ENCODE measurements around the gene HEATR5B. TPM values are rescaled to one million over a fixed set of nuclear protein-coding genes. Genes with fewer than 3 reads are reported as not detected.

Gene HEATR5B
- total and polyA plus RNA-seq, 2 of the 4 experiments (the other 2 are of a cell fraction) = 8.3 to 17.9 TPM

- intact Hi-C loops (cut with micrococcal nuclease) = no loop called here
- ATAC-seq (ENCODE audit: low read depth) = no peak
- Histone ChIP-seq H2BK120ac (ENCODE audit: low read depth, low read length) (no peak overlapping the region), H3K14ac (replicated peaks; ENCODE audit: low read depth, low read length) (no peak overlapping the region), H3K79me1 (ENCODE audit: low read depth in 1 of 2, low read length in 2 of 2) (peaks cover 15 to 55% of the 10 kb centered on the region in 2 experiments), H3K4ac (ENCODE audit: low read depth, low read length) (no peak overlapping the region), H3K36me3 (ENCODE audit: control insufficient read depth, insufficient read depth, low read length) (peaks cover 7% of the 10 kb centered on the region), H2BK5ac (ENCODE audit: low read depth, low read length, poor library complexity, severe bottlenecking) (no peak overlapping the region), H4K5ac (ENCODE audit: low read depth, low read length) (no peak overlapping the region), H2BK15ac (ENCODE audit: low read depth, low read length) (no peak overlapping the region), H3K9me3 (ENCODE audit: control insufficient read depth, insufficient read depth, low read length) (no peaks in the 10 kb centered on the region), H2AK5ac (ENCODE audit: low read depth, low read length) (no peak overlapping the region), H2AFZ (replicated peaks; ENCODE audit: low read length, poor library complexity) (no peak overlapping the region), H2AK9ac (replicated peaks; ENCODE audit: low read depth, low read length, poor library complexity) (no peak overlapping the region), H4K20me1 (ENCODE audit: insufficient read depth, low read length) (no peaks in the 10 kb centered on the region), H3K4me1 (ENCODE audit: control insufficient read depth, insufficient read depth, low read length) (peaks cover 1% of the 10 kb centered on the region; the same call in 1 of the 2 replicates), H4K91ac (ENCODE audit: insufficient read depth, low read depth, low read length) (no peak overlapping the region), H3K18ac (ENCODE audit: low read depth, low read length) (no peak overlapping the region), H3K4me2 (ENCODE audit: low read depth, low read length) (no peak overlapping the region), H3K9me1 (ENCODE audit: insufficient read depth, low read length) (0 out of 2 replicates have a peak, but pooled peaks cover 2% of the 10 kb centered on the region), H4K8ac (ENCODE audit: low read depth in 2 of 2, low read length in 2 of 2) (no peak overlapping the region), H3K9ac (ENCODE audit: low read depth, low read length) (no peak overlapping the region), H3K27ac (ENCODE audit: insufficient read depth, low read length) (no peak overlapping the region), H3K4me3 (ENCODE audit: insufficient read depth, low read depth, low read length) (no peak overlapping the region), H3K56ac (ENCODE audit: extremely low read depth, insufficient read depth, low read length) (no peak overlapping the region), H2BK20ac (ENCODE audit: low read depth, low read length) (no peak overlapping the region), H3K27me3 (ENCODE audit: control insufficient read depth, insufficient read depth, low read length) (no peaks in the 10 kb centered on the region), H3K23ac (ENCODE audit: low read depth, low read length) (no peak overlapping the region)
- in situ Hi-C loops (cut with MboI; ENCODE audit: low sequenced_read_pairs) = no loop called here
- ChIA-PET CTCF (interaction anchor here (0.7 kb wide), 1 partner anchor 8 kb away, joined by 3 read pairs; no protein-coding TSS in a partner anchor), POLR2A (ENCODE audit: unreplicated experiment) (no interaction called here)
- DNase-seq = peak; percentile 83
- TF ChIP-seq USF2 (IDR thresholded peaks at IDR 0.05; ENCODE audit: low read depth, low read length) (no peak), CEBPB (IDR thresholded peaks at IDR 0.05; ENCODE audit: low read depth, low read length) (no peak), BHLHE40 (IDR thresholded peaks at IDR 0.05; ENCODE audit: low read depth, low read length) (no peak), MXI1 (IDR thresholded peaks at IDR 0.05; ENCODE audit: borderline replicate concordance, low read depth, low read length) (no peak), MAZ (IDR thresholded peaks at IDR 0.05; ENCODE audit: borderline replicate concordance, low read depth, low read length) (no peak), FOS (IDR thresholded peaks at IDR 0.05; ENCODE audit: low read depth, low read length) (no peak), MAFK (IDR thresholded peaks at IDR 0.05; ENCODE audit: low read depth, low read length) (no peak), SMC3 (IDR thresholded peaks at IDR 0.05; ENCODE audit: low read depth, low read length) (no peak), NFE2L2 (IDR thresholded peaks at IDR 0.05; ENCODE audit: low read depth, low read length) (no peak)
- BruUV-seq (replicated peaks) = no TSS peak
- dilution Hi-C loops (cut with HindIII; ENCODE audit: low sequenced_read_pairs, unreplicated experiment) = no loop called here
- WGBS, 2 experiments (ENCODE audit: extremely low coverage in 2 of 2, insufficient read length in 1 of 2) = 20% methylated on average over 1 of the region's 1 CpG; no CpG with 5 or more reads in 1 of the 2 experiments
Measured at GRCh38 chr2:37085731-37086147, 1.6 kb upstream of the HEATR5B start.
